ENCODE data around the gene SYP.

The SYP gene

GRCh38 chrX:49191574-49192011 is 8.4 kb downstream of the SYP start:
- peak overlapping the region; percentile 66 for H3K4me3 ChIP-seq (ENCODE audit: low read depth, low read length)
- H3K27ac ChIP-seq (ENCODE audit: low read depth, low read length), result peak overlapping the region; percentile 19; the same call in 1 of the 2 replicates
- H3K9ac ChIP-seq (ENCODE audit: low read length), result peak overlapping the region; percentile 51
- H3K27me3 ChIP-seq (ENCODE audit: control insufficient read depth, insufficient read depth, low read length), result no peaks in the 10 kb centered on the region
- H3K4me1 ChIP-seq (ENCODE audit: control insufficient read depth, insufficient read depth, low read length), result peaks cover 12% of the 10 kb centered on the region; the same call in 1 of the 2 replicates
- H3K9me3 ChIP-seq (ENCODE audit: control insufficient read depth, insufficient read depth, low read depth, low read length), result peaks cover 15% of the 10 kb centered on the region; the same call in 1 of the 2 replicates
- H3K36me3 ChIP-seq (ENCODE audit: control insufficient read depth, insufficient read depth, low read length), result no peaks in the 10 kb centered on the region

DNA sequence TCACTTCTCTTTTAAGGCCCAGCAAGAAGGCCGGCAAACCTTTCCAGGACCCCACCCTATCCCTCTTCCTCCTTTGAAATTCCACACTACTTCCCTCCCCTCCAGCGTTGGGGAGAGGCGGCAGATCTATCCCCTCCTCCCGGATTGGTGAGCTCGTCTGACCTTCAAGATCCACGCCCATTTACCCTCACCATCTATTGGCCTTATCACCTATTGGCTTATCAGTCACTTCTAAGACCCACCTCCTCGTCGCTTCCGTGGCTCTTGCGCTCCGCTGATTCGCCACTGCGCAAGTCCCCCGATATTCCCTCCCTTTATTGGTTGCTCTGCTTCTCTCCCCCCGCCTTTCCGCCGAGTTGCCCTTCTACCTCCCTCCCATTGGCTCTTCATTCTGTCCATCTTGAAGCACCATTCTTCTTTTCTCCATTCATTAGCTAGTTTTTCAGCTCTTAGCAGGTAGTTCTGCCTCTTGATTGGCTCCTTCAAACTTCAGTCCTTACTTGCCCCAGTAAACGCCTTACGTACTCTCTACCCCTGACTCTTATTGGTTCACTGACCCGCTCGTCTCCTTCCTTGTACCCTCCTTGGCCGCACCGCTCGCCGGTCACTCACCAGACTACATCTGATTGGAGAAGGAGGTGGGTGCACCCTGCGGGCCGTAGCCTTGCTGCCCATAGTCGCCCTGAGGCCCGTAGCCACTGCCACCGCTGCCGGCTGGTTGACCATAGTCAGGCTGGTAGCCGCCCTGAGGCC is 9.0 kb downstream of the SYP start:
- peaks cover 14% of the 10 kb centered on the region; the same call in 1 of the 2 replicates for H3K4me1 ChIP-seq (ENCODE audit: control insufficient read depth, insufficient read depth, low read length)
- peaks cover 12% of the 10 kb centered on the region; the same call in 1 of the 2 replicates for H3K9me3 ChIP-seq (ENCODE audit: control insufficient read depth, insufficient read depth, low read depth, low read length)
- peak overlapping the region; percentile 19; the same call in 1 of the 2 replicates for H3K27ac ChIP-seq (ENCODE audit: low read depth, low read length)
- H3K4me3 ChIP-seq (ENCODE audit: low read depth, low read length), result peak overlapping the region; percentile 66
- H3K27me3 ChIP-seq (ENCODE audit: control insufficient read depth, insufficient read depth, low read length), result no peaks in the 10 kb centered on the region
- peak overlapping the region; percentile 51 for H3K9ac ChIP-seq (ENCODE audit: low read length)
- H3K36me3 ChIP-seq (ENCODE audit: control insufficient read depth, insufficient read depth, low read length), result no peaks in the 10 kb centered on the region

GRCh38 chrX:49189606-49190005 is 10.4 kb downstream of the SYP start:
- Histone ChIP-seq H3K27ac (ENCODE audit: low read depth, low read length) (no peak overlapping the region), H3K36me3 (ENCODE audit: control insufficient read depth, insufficient read depth, low read length) (no peaks in the 10 kb centered on the region), H3K27me3 (ENCODE audit: control insufficient read depth, insufficient read depth, low read length) (no peaks in the 10 kb centered on the region), H3K4me1 (ENCODE audit: control insufficient read depth, insufficient read depth, low read length) (peaks cover 14% of the 10 kb centered on the region; the same call in 1 of the 2 replicates), H3K9ac (ENCODE audit: low read length) (no peak overlapping the region), H3K4me3 (ENCODE audit: low read depth, low read length) (no peak overlapping the region), H3K9me3 (ENCODE audit: control insufficient read depth, insufficient read depth, low read depth, low read length) (peaks cover 12% of the 10 kb centered on the region; the same call in 1 of the 2 replicates)

GRCh38 chrX:49188468-49189076 is 11.4 kb downstream of the SYP start:
- Histone ChIP-seq H3K4me3 (ENCODE audit: low read depth, low read length) (no peak overlapping the region), H3K9me3 (ENCODE audit: control insufficient read depth, insufficient read depth, low read depth, low read length) (peaks cover 13% of the 10 kb centered on the region; the same call in 1 of the 2 replicates), H3K27me3 (ENCODE audit: control insufficient read depth, insufficient read depth, low read length) (no peaks in the 10 kb centered on the region), H3K9ac (ENCODE audit: low read length) (no peak overlapping the region), H3K27ac (ENCODE audit: low read depth, low read length) (no peak overlapping the region), H3K4me1 (ENCODE audit: control insufficient read depth, insufficient read depth, low read length) (peaks cover 14% of the 10 kb centered on the region; the same call in 1 of the 2 replicates), H3K36me3 (ENCODE audit: control insufficient read depth, insufficient read depth, low read length) (peaks cover under 1% of the 10 kb centered on the region; the same call in 1 of the 2 replicates)

DNA sequence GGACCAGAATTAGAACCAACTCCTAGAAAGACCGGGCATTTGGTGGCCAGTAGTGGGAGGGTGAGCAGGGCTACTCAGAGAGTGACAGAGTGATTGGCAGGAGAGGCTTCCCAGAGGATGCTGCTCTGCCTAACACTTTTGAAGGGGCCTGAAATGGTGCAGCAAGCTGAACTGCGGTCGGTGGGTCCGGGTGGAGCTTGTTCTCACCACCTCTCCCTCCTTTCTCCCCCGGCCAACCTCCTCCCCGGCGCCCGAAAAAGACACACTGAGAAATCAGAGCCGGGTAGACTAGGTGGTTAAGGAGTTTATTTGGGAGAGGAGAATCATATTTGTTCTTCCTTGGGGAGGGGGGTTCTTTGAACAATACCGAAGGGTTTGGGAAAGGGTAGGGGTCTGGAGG is 12.5 kb downstream of the SYP start:
- Histone ChIP-seq H3K9me3 (ENCODE audit: control insufficient read depth, insufficient read depth, low read depth, low read length) (peaks cover 7% of the 10 kb centered on the region; the same call in 1 of the 2 replicates), H3K27me3 (ENCODE audit: control insufficient read depth, insufficient read depth, low read length) (no peaks in the 10 kb centered on the region), H3K27ac (ENCODE audit: low read depth, low read length) (no peak overlapping the region), H3K36me3 (ENCODE audit: control insufficient read depth, insufficient read depth, low read length) (peaks cover 8% of the 10 kb centered on the region), H3K4me3 (ENCODE audit: low read depth, low read length) (peak overlapping the region; percentile 78), H3K4me1 (ENCODE audit: control insufficient read depth, insufficient read depth, low read length) (peaks cover 11% of the 10 kb centered on the region; the same call in 1 of the 2 replicates), H3K9ac (ENCODE audit: low read length) (no peak overlapping the region)

- peaks cover 11% of the 10 kb centered on the region; the same call in 1 of the 2 replicates for H3K9me3 ChIP-seq (ENCODE audit: control insufficient read depth, insufficient read depth, low read depth, low read length)
- peaks cover 13% of the 10 kb centered on the region for H3K36me3 ChIP-seq (ENCODE audit: control insufficient read depth, insufficient read depth, low read length)
- no peaks in the 10 kb centered on the region for H3K27me3 ChIP-seq (ENCODE audit: control insufficient read depth, insufficient read depth, low read length)
- H3K4me1 ChIP-seq (ENCODE audit: control insufficient read depth, insufficient read depth, low read length), result peaks cover 11% of the 10 kb centered on the region; the same call in 1 of the 2 replicates
- H3K27ac ChIP-seq (ENCODE audit: low read depth, low read length), result no peak overlapping the region
- H3K9ac ChIP-seq (ENCODE audit: low read length), result no peak overlapping the region
- H3K4me3 ChIP-seq (ENCODE audit: low read depth, low read length), result peak overlapping the region; percentile 78
Measured at GRCh38 chrX:49187028-49187394, 13.0 kb downstream of the SYP start.

DNA sequence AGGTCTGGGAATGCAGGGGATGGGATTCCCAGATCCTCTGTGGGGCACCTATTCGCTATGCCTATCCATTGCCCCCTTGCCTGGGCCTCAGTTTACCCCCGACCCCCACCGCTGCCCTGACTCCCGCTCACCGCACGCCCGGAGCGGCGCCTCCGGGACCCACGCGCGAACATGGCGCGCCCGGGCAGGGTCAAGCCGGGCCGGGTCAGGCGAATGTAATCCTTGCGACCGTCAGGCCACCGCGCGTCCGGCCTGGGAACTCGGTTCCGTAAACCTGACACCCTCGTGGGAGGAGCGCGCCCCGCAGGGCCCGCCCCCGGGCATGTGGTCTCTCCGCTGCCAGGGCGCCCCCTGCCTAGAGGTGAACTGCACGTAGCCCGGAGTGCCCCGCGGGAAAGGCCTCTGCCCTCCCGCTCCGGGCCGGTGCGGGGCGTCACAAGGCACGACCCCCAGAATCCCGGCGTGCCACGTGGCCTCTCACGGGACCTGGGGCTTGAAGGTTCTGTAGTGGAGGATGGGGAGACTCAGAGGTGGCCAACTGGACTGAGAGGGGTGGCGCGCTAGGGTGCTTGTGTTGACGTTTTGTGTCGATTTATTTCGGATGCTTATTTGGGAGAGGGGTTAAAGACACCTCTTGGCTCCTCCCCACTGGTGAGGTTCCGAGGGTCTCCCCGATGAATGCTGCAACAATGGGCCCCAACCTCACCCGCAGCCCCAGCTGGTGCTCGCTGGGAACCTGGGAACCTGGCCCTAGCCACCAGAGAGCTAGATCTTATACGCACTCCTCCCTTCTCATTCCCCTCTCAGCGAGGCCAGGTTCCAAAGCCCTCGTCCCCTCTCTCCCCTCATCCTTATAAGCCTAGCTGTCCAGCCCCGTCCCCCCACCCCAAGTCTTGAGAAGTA is 13.6 kb downstream of the SYP start, which contains the start of gene PRICKLE3:
PRICKLE3 (minus strand) TSS at position 249 of the 903 bp plus-strand sequence; CDS start at position 173, 76 bp downstream.
- Histone ChIP-seq H3K4me3 (ENCODE audit: low read depth, low read length) (peak within 1 kb of the TSS; percentile 78), H3K9ac (ENCODE audit: low read length) (peak within 1 kb of the TSS; percentile 28)

DNA sequence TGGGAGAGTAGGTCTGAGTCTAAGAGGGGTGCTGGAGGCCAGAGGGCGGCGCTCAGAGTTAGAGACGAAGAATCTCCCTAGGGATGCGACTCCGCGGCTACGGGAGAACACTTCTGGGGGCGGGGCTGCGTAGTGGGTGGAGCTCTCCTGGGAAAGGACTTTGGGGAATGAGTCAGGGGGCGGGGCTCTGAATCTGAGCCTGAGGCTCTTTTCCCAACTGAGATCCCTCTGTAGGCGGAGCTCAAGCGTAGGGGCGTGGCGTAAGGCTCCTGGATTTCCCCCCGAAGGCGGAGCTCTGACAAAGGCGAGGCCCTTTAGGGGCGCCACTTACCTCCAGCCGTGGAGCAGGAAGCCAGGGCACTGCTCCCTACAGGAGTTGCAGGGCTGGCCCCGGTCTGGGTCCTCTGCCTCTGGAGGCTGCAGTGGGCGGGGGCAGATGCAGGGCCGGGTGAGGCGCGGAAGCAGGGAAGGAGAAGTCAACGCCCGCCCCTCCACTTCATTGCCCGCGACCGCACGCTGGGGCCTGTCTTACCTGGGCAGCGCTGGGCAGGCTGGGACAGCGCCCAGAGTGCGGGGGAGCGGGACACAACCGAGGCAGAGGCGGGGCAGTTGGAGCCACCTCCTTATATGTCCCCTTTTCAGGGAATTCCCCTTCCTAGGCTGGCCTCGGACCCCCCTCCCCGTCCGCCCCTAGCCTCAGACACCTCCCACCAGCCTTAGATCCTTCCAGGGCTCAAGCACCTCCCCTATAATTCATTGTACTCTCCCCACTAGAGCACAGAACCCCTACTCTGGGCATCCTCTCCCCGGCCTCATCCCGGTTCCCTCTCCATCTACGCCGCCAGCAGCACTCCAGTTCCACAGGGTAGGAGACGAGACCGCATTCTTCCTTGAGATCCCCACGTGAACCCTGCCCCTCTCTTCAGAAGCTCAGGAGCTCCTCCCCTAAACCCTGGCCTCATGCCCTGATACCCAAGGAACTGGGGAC is 15.4 kb downstream of the SYP start:
- peaks cover 11% of the 10 kb centered on the region; the same call in 1 of the 2 replicates for H3K4me1 ChIP-seq (ENCODE audit: control insufficient read depth, insufficient read depth, low read length)
- H3K27me3 ChIP-seq (ENCODE audit: control insufficient read depth, insufficient read depth, low read length), result no peaks in the 10 kb centered on the region
- H3K36me3 ChIP-seq (ENCODE audit: control insufficient read depth, insufficient read depth, low read length), result peaks cover 26% of the 10 kb centered on the region
- no peak overlapping the region for H3K9ac ChIP-seq (ENCODE audit: low read length)
- H3K4me3 ChIP-seq (ENCODE audit: low read depth, low read length), result peak overlapping the region; percentile 78
- no peak overlapping the region; the same call in 1 of the 2 replicates for H3K27ac ChIP-seq (ENCODE audit: low read depth, low read length)
- H3K9me3 ChIP-seq (ENCODE audit: control insufficient read depth, insufficient read depth, low read depth, low read length), result peaks cover 12% of the 10 kb centered on the region; the same call in 1 of the 2 replicates

More for the DNA sequence above, 13.6 kb downstream of the SYP start, which contains the start of gene PRICKLE3:
- Histone ChIP-seq H3K9me3 (ENCODE audit: control insufficient read depth, insufficient read depth, low read depth, low read length) (peaks cover 11% of the 10 kb centered on the region; the same call in 1 of the 2 replicates), H3K4me1 (ENCODE audit: control insufficient read depth, insufficient read depth, low read length) (peaks cover 11% of the 10 kb centered on the region; the same call in 1 of the 2 replicates), H3K36me3 (ENCODE audit: control insufficient read depth, insufficient read depth, low read length) (peaks cover 14% of the 10 kb centered on the region), H3K27ac (ENCODE audit: low read depth, low read length) (no peak within 1 kb of the TSS), H3K27me3 (ENCODE audit: control insufficient read depth, insufficient read depth, low read length) (no peaks in the 10 kb centered on the region)

DNA sequence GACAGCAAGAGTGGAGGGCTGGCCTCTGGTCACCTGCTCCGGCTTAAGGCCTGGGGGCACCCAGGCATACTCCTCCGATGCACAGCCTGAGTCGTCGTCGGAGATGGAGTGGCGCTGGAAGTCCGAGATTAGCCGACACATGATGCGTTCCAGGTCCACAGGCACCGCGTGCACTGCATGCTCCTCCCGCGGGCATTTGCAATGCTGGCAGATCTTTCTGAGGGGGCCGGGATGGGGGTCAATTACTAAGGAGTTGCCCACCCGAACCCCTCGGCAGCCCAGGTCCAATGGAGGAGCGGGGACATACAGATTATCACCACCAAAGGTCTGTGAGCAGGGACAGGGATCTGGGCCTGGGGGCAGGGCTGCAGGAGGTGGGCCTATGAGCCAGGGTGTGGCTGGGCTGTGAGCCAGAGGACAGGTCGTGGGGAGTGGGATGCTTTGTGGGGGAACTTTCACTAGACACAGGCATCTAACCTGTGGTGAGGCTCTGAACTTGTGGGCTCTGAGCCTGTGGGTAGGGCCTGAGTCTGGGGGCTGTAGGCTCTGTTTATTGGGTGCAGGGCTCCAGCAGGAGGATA is 16.2 kb downstream of the SYP start:
- H3K4me3 ChIP-seq (ENCODE audit: low read depth, low read length), result peak overlapping the region; percentile 34
- H3K36me3 ChIP-seq (ENCODE audit: control insufficient read depth, insufficient read depth, low read length), result peaks cover 34% of the 10 kb centered on the region
- H3K27me3 ChIP-seq (ENCODE audit: control insufficient read depth, insufficient read depth, low read length), result no peaks in the 10 kb centered on the region
- peaks cover 11% of the 10 kb centered on the region; the same call in 1 of the 2 replicates for H3K4me1 ChIP-seq (ENCODE audit: control insufficient read depth, insufficient read depth, low read length)
- H3K9ac ChIP-seq (ENCODE audit: low read length), result no peak overlapping the region
- peaks cover 10% of the 10 kb centered on the region; the same call in 1 of the 2 replicates for H3K9me3 ChIP-seq (ENCODE audit: control insufficient read depth, insufficient read depth, low read depth, low read length)
- H3K27ac ChIP-seq (ENCODE audit: low read depth, low read length), result no peak overlapping the region

Measured in HUES6 (cell line).